Esophagus squamous epithelium (tissue), 5 donors: ENCODE measurements around the gene ST6GALNAC1. TPM values are rescaled to one million over a fixed set of nuclear protein-coding genes. Genes with fewer than 3 reads are reported as not detected.
A peak's percentile ranks its signal among the peaks of the same experiment; 100 is the strongest.
"Not testable (repeated sequence)": the region's sequence is repeated elsewhere in the genome, so short reads cannot be mapped to it uniquely, and the experiment has no call there.

Experiments used
- DNase-seq: peaks from one replicate; lab custom pipeline; 2025; lab: John Stamatoyannopoulos, UW
- H3K27ac ChIP-seq, 4 donors: fragments of 200-600 bp; sonication (generic); one replicate each; pipeline ENCODE4 v1.5.1; 2016 to 2019; ENCODE audit warnings: mild to moderate bottlenecking in 1 of 4
- H3K27me3 ChIP-seq, 4 donors: fragments of 200-600 bp; sonication (generic); 1 replicate in 3 of 4; 2 replicates in 1 of 4; pipeline versions ENCODE4 v1.5.1 to v1.6.0; 2017 to 2021; ENCODE audit warnings: antibody characterized with exemption in 1 of 4
- H3K36me3 ChIP-seq, 3 donors: fragments of 200-600 bp; sonication (generic); one replicate each; pipeline ENCODE4 v1.5.1; 2016 to 2019
- H3K4me1 ChIP-seq, 3 donors: fragments of 200-600 bp; sonication (generic); one replicate each; pipeline ENCODE4 v1.5.1; 2017 to 2019
- H3K4me3 ChIP-seq, 4 donors: fragments of 200-600 bp; sonication (generic); 1 replicate in 3 of 4; 2 replicates in 1 of 4; pipeline ENCODE4 v1.5.1; 2016 to 2019; ENCODE audit warnings: mild to moderate bottlenecking in 2 of 4, moderate library complexity in 1 of 4
- H3K9me3 ChIP-seq, 3 donors: fragments of 200-600 bp; sonication (generic); one replicate each; pipeline ENCODE4 v1.5.1; 2016 to 2019
- CTCF ChIP-seq, 6 experiments: fragments of 450-650 bp in 4 of 6; fragments of 200-600 bp in 2 of 6; sonication (generic) in 2 of 6; IDR thresholded peaks; one replicate each; pipeline ENCODE4 v1.5.1; 2016 to 2019; ENCODE audit warnings: antibody characterized with exemption in 6 of 6, mild to moderate bottlenecking in 4 of 6, moderate library complexity in 4 of 6
- POLR2A ChIP-seq, 4 donors: fragments of 450-650 bp; IDR thresholded peaks; one replicate each; pipeline ENCODE4 v1.6.1; 2017; ENCODE audit warnings: antibody characterized with exemption in 4 of 4, mild to moderate bottlenecking in 4 of 4, moderate library complexity in 3 of 4
- WGBS, 2 donors: methylation state at CpG; one replicate each; pipeline ENCODE4 v1.1.5; 2018; 5-methylcytosine and 5-hydroxymethylcytosine counted together
- intact Hi-C: fragments of 100-400 bp; cut with DNase I; formaldehyde crosslinking; loops from one replicate; pipeline ENCODE4 v1.15.0; 2022
- total RNA-seq, 4 donors: library from RNA; depleted of rRNA; stranded (reverse); fragments of >200 nt; gene quantifications; one replicate each; pipeline ENCODE4 v1.1.0, GENCODE V29; 2016
- donor health status: DM: yes; HTN: yes; CAD: no.

ST6GALNAC1 gene
- total RNA-seq, 4 donors from 2014 or later = 10.6 to 63.3 (median 32.7) TPM

GRCh38 chr17:76625496-76625895, 18.1 kb downstream of the ST6GALNAC1 start:
- Histone ChIP-seq H3K27me3 (no peaks in the 10 kb centered on the region), H3K27ac (no peak overlapping the region), H3K4me3 (no peak overlapping the region), H3K9me3 (no peaks in the 10 kb centered on the region), H3K4me1 (peaks cover 0 to 12% (median 4%) of the 10 kb centered on the region in 3 donors), H3K36me3 (peaks cover 0 to 42% (median 4%) of the 10 kb centered on the region in 3 donors)
- TF ChIP-seq POLR2A (IDR thresholded peaks at IDR 0.05) (no peak), CTCF (IDR thresholded peaks at IDR 0.05) (no peak)
- no peak for DNase-seq
- 29 to 76% methylated on average over 2 to 5 of the region's 6 CpGs for WGBS, 2 donors
- intact Hi-C loops = no loop called here

GRCh38 chr17:76623271-76624146, 20.0 kb downstream of the ST6GALNAC1 start:
- intact Hi-C loops = loop anchor here (5.0 kb wide), 1 partner anchor 101 kb away; no protein-coding TSS in a partner anchor
- H3K27me3 ChIP-seq = no peaks in the 10 kb centered on the region
- H3K4me3 ChIP-seq = no peak overlapping the region
- no peaks in the 10 kb centered on the region for H3K9me3 ChIP-seq
- 18 to 22% methylated on average over 18 of the region's 18 CpGs for WGBS, 2 donors
- DNase-seq = no peak
- H3K36me3 ChIP-seq = peaks cover 0 to 32% (median 0%) of the 10 kb centered on the region in 3 donors
- TF ChIP-seq POLR2A (IDR thresholded peaks at IDR 0.05) (no peak), CTCF (IDR thresholded peaks at IDR 0.05) (peak; percentile 83 to 97 (median 96))
- peaks cover 0 to 12% (median 4%) of the 10 kb centered on the region in 3 donors for H3K4me1 ChIP-seq
- H3K27ac ChIP-seq = no peak overlapping the region

- Histone ChIP-seq H3K27ac (no peak overlapping the region), H3K4me1 (peaks cover 0 to 12% (median 6%) of the 10 kb centered on the region in 3 donors), H3K9me3 (no peaks in the 10 kb centered on the region), H3K27me3 (no peaks in the 10 kb centered on the region), H3K4me3 (no peak overlapping the region), H3K36me3 (no peaks in the 10 kb centered on the region)
- no peak for DNase-seq
- TF ChIP-seq POLR2A (IDR thresholded peaks at IDR 0.05) (no peak), CTCF (IDR thresholded peaks at IDR 0.05) (no peak)
- intact Hi-C loops = loop anchor here (5.0 kb wide), 1 partner anchor 46 kb away; no protein-coding TSS in a partner anchor
- WGBS, 2 donors = 85 to 89% methylated on average over 2 of the region's 2 CpGs
Measured at GRCh38 chr17:76617838-76618237, 25.7 kb downstream of the ST6GALNAC1 start.

GRCh38 chr17:76614912-76615617, 28.5 kb downstream of the ST6GALNAC1 start:
- Histone ChIP-seq H3K9me3 (no peaks in the 10 kb centered on the region), H3K36me3 (no peaks in the 10 kb centered on the region), H3K27me3 (no peaks in the 10 kb centered on the region), H3K4me3 (no peak overlapping the region), H3K4me1 (peaks cover 0 to 24% (median 6%) of the 10 kb centered on the region in 3 donors), H3K27ac (no peak overlapping the region)
- intact Hi-C loops = loop anchor here (5.0 kb wide), 1 partner anchor 43 kb away; no protein-coding TSS in a partner anchor
- no peak for DNase-seq
- WGBS, 2 donors = 81 to 88% methylated on average over 11 to 13 of the region's 28 CpGs
- no peak for TF ChIP-seq CTCF (IDR thresholded peaks at IDR 0.05)
- TF ChIP-seq POLR2A (IDR thresholded peaks at IDR 0.05) = no peak

- H3K9me3 ChIP-seq, intact Hi-C loops, H3K27me3 ChIP-seq, H3K27ac ChIP-seq, H3K36me3 ChIP-seq, DNase-seq, H3K4me3 ChIP-seq: not testable (repeated sequence)
- H3K4me1 ChIP-seq = peaks cover 0 to 24% (median 6%) of the 10 kb centered on the region in 3 donors
- WGBS, 2 donors = 63 to 76% methylated on average over 10 to 12 of the region's 13 CpGs
Measured at GRCh38 chr17:76614064-76614759, 29.3 kb downstream of the ST6GALNAC1 start.
